ENCODE data around the gene ALDH3A1.

ALDH3A1 gene

DNA sequence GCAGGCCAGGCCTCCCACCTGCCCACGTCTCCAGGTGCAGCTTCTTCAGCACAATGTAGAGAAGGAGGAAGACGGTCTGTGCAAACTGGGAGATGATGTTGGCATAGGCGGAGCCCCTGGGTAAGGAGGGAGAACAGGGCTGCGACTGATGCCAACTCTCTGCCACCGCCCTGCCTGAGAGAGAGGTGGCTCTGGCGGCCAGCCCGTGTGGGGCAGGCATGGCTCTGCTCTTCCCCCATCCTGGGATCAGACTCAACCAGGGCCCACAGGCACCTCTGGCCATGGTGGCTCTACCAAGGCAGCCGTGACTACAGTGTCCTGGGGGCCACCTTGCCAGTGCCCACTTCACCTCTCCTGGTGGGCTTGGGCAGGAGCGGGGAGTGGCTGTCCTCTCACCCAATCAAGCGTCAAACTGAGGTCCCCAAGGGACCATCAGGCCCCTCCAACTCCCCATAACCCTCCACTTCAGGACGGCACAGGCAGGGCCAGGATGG is 40.3 kb downstream of the ALDH3A1 start:
- DNase-seq (ENCODE audit: insufficient read length, low spot score) (no peak), FAIRE-seq (no peak)
- TF ChIP-seq POLR2AphosphoS5 (IDR thresholded peaks at IDR 0.05; ENCODE audit: low read depth, low read length) (no peak), POLR2A (IDR thresholded peaks at IDR 0.05; ENCODE audit: low read depth, low read length) (no peak), TAF1 (IDR thresholded peaks at IDR 0.05; ENCODE audit: low read depth, low read length) (no peak), POU2F2 (IDR thresholded peaks at IDR 0.05; ENCODE audit: low read depth, low read length) (no peak), PAX5 (IDR thresholded peaks at IDR 0.05; ENCODE audit: insufficient read depth, low read length, severe bottlenecking) (no peak), SPI1 (IDR thresholded peaks at IDR 0.05; ENCODE audit: low read depth, low read length) (no peak)

DNA sequence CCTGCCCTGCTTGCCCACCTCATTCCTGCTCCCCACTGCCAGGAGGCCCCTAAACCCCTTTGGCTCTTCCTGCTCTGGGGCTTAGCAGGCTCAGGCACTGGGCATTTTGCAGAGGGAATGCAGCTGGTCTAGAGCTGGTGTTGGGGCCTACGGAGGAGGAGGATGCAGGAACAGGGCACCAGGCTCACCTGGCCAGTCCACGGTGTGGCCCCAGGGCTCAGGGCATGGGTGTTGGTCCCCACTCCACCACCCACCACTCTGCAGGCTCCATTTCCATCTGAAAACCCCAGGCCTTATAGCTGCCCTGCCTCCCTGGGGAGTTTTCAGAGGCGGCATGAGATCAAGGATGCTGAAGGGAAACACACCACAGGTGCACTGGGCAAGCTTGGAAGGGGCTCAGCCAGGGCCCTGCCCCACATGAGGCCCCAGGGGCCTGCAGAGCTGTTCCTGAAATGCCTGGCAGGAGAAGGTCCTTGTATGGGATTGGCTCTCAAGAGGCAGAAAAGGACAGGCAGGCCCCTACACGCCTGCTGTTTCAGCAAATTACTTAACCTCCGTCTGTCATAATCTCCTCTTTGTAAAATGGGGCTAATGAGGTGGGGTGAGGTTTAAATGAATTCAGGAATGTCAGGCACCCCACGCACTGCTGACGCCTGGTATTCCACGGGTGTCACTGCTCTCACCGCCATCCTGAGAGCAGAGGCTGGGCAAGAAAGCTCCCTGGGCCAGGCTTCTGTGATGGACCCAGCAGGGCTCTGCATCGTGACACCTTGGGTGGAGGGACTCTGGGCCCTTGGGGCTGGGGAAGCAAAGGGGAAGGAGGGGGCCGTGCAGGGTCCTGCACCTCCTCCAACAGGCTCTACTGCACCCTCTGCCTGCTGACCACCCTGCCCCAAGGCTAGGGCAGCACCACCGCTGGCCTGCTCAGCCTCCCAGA is 41.0 kb downstream of the ALDH3A1 start:
- DNase-seq (ENCODE audit: insufficient read length, low spot score) (no peak), FAIRE-seq (no peak)
- TF ChIP-seq POU2F2 (IDR thresholded peaks at IDR 0.05; ENCODE audit: low read depth, low read length) (no peak), TAF1 (IDR thresholded peaks at IDR 0.05; ENCODE audit: low read depth, low read length) (no peak), POLR2AphosphoS5 (IDR thresholded peaks at IDR 0.05; ENCODE audit: low read depth, low read length) (no peak)

DNA sequence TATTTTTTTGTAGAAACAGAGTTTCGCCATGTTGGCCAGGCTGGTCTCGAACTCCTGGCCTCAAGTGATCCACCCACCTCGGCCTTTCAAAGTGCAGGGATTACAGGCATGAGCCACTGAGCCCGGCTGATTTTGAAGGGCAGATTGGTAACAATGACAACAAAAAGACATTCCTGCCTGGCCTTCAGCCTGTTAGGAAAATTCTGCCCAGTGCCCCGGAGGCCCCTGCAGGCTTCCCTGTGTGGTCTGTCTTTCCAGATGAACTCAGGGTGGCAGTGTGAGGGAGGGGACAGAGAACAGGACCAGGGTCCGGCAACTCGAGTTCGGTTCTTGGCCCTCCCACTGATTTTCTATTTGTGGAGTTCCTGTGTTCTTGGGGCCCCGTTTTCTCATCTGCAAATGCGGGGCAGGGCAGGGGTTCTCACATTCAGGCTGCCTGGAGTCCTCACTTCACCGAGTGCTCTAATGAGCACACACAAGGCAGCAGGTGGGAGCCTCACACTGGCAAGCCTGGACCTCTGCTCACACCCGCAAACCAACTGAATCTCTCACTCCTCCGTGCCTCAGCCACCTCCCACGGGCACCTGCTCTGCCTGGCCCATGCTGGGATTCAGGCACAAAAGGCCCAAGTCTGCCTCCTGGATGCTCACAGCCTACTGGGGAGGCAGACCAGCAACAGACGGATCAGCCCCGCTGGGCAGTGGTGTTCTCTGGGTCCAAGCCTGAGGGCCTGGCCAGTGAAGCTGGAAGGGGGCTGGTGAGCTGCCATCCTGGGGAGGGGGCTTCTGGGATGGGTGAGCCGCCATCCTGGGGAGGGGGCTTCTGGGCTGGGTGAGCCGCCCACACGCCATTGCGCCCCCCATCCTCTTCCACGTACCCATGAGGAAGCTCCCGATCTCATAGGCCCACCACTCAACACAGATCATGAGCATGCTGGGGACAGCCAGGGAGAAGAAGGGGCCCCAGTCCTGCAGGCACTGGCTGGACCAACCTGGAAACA is 42.0 kb downstream of the ALDH3A1 start:
- no peak for TF ChIP-seq PAX5 (IDR thresholded peaks at IDR 0.05; ENCODE audit: insufficient read depth, low read length, severe bottlenecking)
- TF ChIP-seq POU2F2 (IDR thresholded peaks at IDR 0.05; ENCODE audit: low read depth, low read length): no peak
- no peak for TF ChIP-seq POLR2A (IDR thresholded peaks at IDR 0.05; ENCODE audit: low read depth, low read length)
- TF ChIP-seq TAF1 (IDR thresholded peaks at IDR 0.05; ENCODE audit: low read depth, low read length): no peak
- no peak for TF ChIP-seq SPI1 (IDR thresholded peaks at IDR 0.05; ENCODE audit: low read depth, low read length)
- TF ChIP-seq POLR2AphosphoS5 (IDR thresholded peaks at IDR 0.05; ENCODE audit: low read depth, low read length): no peak
- FAIRE-seq: no peak
- no peak for DNase-seq (ENCODE audit: insufficient read length, low spot score)

DNA sequence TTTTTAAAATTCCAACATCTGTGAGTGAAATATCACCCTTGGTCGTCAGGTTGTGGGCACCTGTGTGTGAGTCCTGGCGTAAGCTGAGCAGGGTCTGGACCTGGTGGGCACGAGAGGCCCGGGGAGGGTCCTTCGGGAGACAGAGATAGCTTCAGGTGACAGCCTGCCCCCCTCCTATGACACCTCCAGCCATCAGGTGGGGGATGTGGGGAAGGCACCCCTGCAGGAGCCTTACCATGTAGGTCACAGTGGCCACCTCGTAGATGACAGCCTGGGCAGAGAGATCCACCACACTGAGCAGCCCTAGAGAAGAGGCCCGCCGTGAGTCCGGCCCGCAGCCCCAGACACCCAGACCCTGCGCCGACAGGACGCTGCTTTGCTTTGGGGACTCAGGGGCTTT is 42.9 kb downstream of the ALDH3A1 start:
- FAIRE-seq (no peak), DNase-seq (ENCODE audit: insufficient read length, low spot score) (no peak)
- TF ChIP-seq POLR2AphosphoS5 (IDR thresholded peaks at IDR 0.05; ENCODE audit: low read depth, low read length) (no peak), SPI1 (IDR thresholded peaks at IDR 0.05; ENCODE audit: low read depth, low read length) (no peak), POU2F2 (IDR thresholded peaks at IDR 0.05; ENCODE audit: low read depth, low read length) (no peak), POLR2A (IDR thresholded peaks at IDR 0.05; ENCODE audit: low read depth, low read length) (no peak), PAX5 (IDR thresholded peaks at IDR 0.05; ENCODE audit: insufficient read depth, low read length, severe bottlenecking) (no peak), TAF1 (IDR thresholded peaks at IDR 0.05; ENCODE audit: low read depth, low read length) (no peak)

DNA sequence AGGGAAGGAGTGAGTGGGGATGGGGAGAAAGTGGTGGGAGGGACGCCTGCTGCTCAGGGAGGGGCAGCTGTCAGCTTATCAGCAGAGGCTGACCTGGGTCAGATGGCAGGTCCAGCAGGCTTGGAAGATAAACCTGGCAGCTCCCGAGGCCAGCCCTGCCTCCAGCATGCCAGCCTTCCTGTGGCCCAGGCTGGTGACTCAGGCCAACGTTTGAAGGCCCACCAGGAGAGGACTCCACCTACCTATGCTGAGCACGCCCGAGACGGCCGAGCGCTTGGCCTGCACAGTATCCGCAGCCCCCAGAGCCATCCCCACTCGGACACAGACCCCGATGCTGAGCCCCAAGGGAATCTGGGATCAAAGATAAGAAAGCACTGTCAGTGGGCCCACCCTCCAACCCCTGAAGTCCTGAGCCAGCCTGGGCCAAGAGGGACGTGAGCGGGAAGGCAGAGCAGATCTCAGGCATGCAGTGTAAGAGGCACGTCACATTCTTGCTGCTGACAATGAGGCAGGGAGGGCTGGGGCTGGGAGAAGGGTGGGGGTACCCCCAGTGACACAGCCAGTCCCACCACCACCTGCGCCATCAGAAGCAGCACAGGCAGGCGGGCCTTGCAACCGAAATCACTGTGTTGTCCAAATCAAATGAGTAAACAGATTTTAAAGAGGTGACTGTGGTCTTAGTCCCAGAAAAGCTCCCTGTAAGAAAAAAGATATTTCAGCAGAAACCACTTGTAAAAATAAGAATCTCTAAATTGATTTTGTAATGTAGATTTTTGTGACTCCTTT is 44.1 kb downstream of the ALDH3A1 start:
- DNase-seq (ENCODE audit: insufficient read length, low spot score) (no peak), FAIRE-seq (no peak)
- TF ChIP-seq POLR2A (IDR thresholded peaks at IDR 0.05; ENCODE audit: low read depth, low read length) (no peak), POLR2AphosphoS5 (IDR thresholded peaks at IDR 0.05; ENCODE audit: low read depth, low read length) (no peak), TAF1 (IDR thresholded peaks at IDR 0.05; ENCODE audit: low read depth, low read length) (no peak), POU2F2 (IDR thresholded peaks at IDR 0.05; ENCODE audit: low read depth, low read length) (no peak), SPI1 (IDR thresholded peaks at IDR 0.05; ENCODE audit: low read depth, low read length) (no peak), PAX5 (IDR thresholded peaks at IDR 0.05; ENCODE audit: insufficient read depth, low read length, severe bottlenecking) (no peak)

DNA sequence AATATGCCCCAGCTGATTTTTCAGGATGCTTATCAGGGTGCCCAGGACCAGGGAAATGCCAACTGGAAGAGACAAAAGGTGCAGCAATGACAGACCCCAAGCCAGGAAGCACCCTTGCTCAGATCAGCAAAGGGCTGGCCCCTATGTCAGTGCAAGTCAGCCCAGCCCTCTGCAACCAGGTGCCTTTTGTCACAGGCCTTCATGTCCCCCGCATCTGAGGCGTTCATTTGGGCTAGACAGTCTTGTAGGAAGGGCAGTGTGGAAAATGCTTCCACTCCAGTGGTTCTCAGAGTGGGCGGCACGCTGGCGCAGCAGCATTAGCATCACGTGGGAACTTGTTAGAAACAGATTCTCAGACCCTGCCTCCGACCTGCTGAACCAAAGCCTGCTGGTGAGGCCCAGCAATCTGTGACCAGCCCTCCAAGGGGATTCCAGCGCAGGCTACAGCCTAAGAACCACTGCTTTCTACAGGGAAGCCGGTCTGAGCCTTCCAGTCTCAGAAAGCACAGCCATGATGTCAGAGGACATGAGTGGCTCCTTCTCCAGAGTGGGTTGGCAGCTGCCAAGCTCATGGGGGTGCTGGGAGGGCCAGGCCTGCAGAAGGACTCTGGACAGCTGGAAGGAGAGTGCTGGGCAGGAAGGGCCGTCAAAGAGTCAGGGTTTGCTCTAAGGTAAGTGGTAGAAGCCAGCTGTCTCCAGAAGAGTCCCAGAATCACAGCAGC is 44.8 kb downstream of the ALDH3A1 start:
- FAIRE-seq: peak; percentile 38
- no peak for DNase-seq (ENCODE audit: insufficient read length, low spot score)
- no peak for TF ChIP-seq PAX5 (IDR thresholded peaks at IDR 0.05; ENCODE audit: insufficient read depth, low read length, severe bottlenecking)
- no peak for TF ChIP-seq POU2F2 (IDR thresholded peaks at IDR 0.05; ENCODE audit: low read depth, low read length)
- no peak for TF ChIP-seq TAF1 (IDR thresholded peaks at IDR 0.05; ENCODE audit: low read depth, low read length)
- no peak for TF ChIP-seq SPI1 (IDR thresholded peaks at IDR 0.05; ENCODE audit: low read depth, low read length)
- TF ChIP-seq POLR2AphosphoS5 (IDR thresholded peaks at IDR 0.05; ENCODE audit: low read depth, low read length): no peak
- TF ChIP-seq POLR2A (IDR thresholded peaks at IDR 0.05; ENCODE audit: low read depth, low read length): no peak

DNA sequence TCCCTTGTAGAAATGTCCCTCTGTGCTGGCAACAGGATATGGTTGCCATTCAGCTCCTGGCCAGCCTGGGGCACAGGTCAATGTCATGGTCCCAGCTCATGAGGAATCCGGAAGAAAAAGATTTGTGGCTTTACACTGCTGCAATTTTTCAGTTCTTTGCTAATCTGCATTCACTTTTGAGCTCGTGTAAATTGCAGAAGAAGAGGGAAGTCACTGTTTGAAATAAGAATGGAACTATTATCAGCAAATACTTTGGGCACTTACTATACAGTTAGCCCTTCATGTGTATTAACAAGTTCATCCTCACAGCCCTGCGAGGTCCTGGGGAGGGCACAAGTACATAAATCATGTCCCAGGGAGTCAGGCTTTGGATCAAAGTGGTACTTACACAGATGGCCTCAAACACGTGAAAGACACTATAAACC is 45.9 kb downstream of the ALDH3A1 start:
- TF ChIP-seq PAX5 (IDR thresholded peaks at IDR 0.05; ENCODE audit: insufficient read depth, low read length, severe bottlenecking) (no peak), POLR2A (IDR thresholded peaks at IDR 0.05; ENCODE audit: low read depth, low read length) (no peak), TAF1 (IDR thresholded peaks at IDR 0.05; ENCODE audit: low read depth, low read length) (no peak), POU2F2 (IDR thresholded peaks at IDR 0.05; ENCODE audit: low read depth, low read length) (no peak), SPI1 (IDR thresholded peaks at IDR 0.05; ENCODE audit: low read depth, low read length) (no peak), POLR2AphosphoS5 (IDR thresholded peaks at IDR 0.05; ENCODE audit: low read depth, low read length) (no peak)
- DNase-seq (ENCODE audit: insufficient read length, low spot score) (no peak), FAIRE-seq (no peak)
